ENCODE measurements around the gene XXYLT1. TPM values are rescaled to one million over a fixed set of nuclear protein-coding genes. Genes with fewer than 3 reads are reported as not detected.

The XXYLT1 gene
- total and polyA plus RNA-seq, 10 of the 15 experiments (the other 5 are each of a cell fraction or from before 2014, with no cell fraction given) = 1.2 to 14.2 (median 9.3) TPM

DNA sequence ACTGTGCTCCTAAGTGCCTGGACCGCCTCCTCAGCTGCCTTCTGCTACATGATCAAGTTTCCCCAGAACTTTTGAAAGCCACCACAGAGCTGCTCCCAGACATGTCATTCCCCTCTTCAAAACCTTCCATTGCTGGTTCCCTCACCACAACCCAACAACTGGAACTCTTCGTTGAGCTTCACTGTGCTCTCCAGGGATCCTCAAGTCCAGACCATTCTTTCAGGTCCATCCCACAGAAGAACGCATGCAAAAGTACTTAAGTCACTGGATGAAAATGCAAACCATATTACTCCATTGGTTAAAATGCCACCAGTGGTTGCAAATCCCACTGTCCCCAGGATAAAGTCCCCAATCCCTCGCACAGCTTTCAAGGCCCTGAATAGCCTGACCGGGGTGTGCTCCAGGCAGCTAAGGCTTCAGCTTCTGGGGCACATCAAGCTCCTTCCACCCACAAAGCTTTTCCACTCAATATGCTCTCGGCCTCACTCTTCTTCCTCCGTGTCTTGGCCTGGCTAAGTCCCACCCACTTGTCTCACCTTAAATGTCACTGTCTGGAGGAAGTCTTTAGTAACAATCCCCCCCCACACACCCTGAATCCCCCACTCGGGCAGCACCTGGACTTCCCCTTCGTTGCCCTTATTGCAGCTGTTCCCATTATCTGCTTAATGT, 84.8 kb downstream of the XXYLT1 start:
- ChIA-PET RAD21 (ENCODE audit: unreplicated experiment) (interaction anchor here (0.7 to 2.4 kb wide), 10 partner anchors 11 to 231 kb away, joined by 3 to 9 read pairs (median 3); no protein-coding TSS in a partner anchor), POLR2A (interaction anchor here (0.7 to 1.7 kb wide), 7 partner anchors 11 to 57 kb away, joined by 3 to 9 read pairs (median 3); no protein-coding TSS in a partner anchor), CTCF (interaction anchor here (0.5 to 2.1 kb wide), 9 partner anchors 9 to 516 kb away, joined by 3 to 7 read pairs (median 4); no protein-coding TSS in a partner anchor), SMC1A (ENCODE audit: uncharacterized antibody, unreplicated experiment) (interaction anchor here (0.9 to 4.6 kb wide), 9 partner anchors 10 to 73 kb away, joined by 3 to 24 read pairs (median 6); no protein-coding TSS in a partner anchor)
- peak; percentile 60 for ATAC-seq
- BruUV-seq (replicated peaks) = no TSS peak
- TF ChIP-seq SRF (IDR thresholded peaks at IDR 0.05; ENCODE audit: low read depth in 2 of 2, low read length in 2 of 2) = no peak
- peak; percentile 3; the same call in 1 of the 2 replicates for TF ChIP-seq SPI1 (IDR thresholded peaks at IDR 0.05; ENCODE audit: borderline replicate concordance, insufficient read depth, low read depth, low read length)
- no peak for TF ChIP-seq SUZ12 (IDR thresholded peaks at IDR 0.05; ENCODE audit: unreplicated experiment)
- TF ChIP-seq PAX5 (IDR thresholded peaks at IDR 0.05; ENCODE audit: borderline replicate concordance, low read depth, low read length) = no peak
- 57% methylated on average over 9 of the region's 9 CpGs for WGBS (ENCODE audit: insufficient coverage, insufficient replicate concordance, low lambda C conversion rate, missing lambda C conversion rate)
- peaks cover 6% of the 10 kb centered on the region for H3K4me1 ChIP-seq (ENCODE audit: control insufficient read depth, insufficient read depth, low read length)
- peak overlapping the region; percentile 46 for H2AFZ ChIP-seq (ENCODE audit: control insufficient read depth, low read depth, low read length)
- no peaks in the 10 kb centered on the region for H3K36me3 ChIP-seq (ENCODE audit: control insufficient read depth in 2 of 2, insufficient read depth in 2 of 2, low read length in 1 of 2)
- peaks cover 2% of the 10 kb centered on the region; the same call in 1 of the 3 replicates for H3K9me3 ChIP-seq (replicated peaks; ENCODE audit: control insufficient read depth, insufficient read depth, low read length)
- no peak overlapping the region; the same call in 1 of the 2 replicates for H3K27ac ChIP-seq (ENCODE audit: control insufficient read depth, insufficient read depth)
- intact Hi-C loops (cut with micrococcal nuclease; ENCODE audit: unreplicated experiment) (no loop called here), in situ Hi-C loops (cut with MboI) (no loop called here)
- H3K4me3 ChIP-seq = no peak overlapping the region
- no peak overlapping the region for H3K9ac ChIP-seq (ENCODE audit: control insufficient read depth, insufficient read depth, low read length)
- H3K4me2 ChIP-seq (ENCODE audit: control insufficient read depth, insufficient read depth) = peak overlapping the region; percentile 38
- no peak for DNase-seq (ENCODE audit: low read depth, low spot score)
- peak; percentile 23 for FAIRE-seq
- no peaks in the 10 kb centered on the region for H3K79me2 ChIP-seq (ENCODE audit: control insufficient read depth, insufficient read depth, low read length)
- no peaks in the 10 kb centered on the region for H4K20me1 ChIP-seq (ENCODE audit: control insufficient read depth, insufficient read depth)
- H3K27me3 ChIP-seq (replicated peaks in 1 of 2; ENCODE audit: control insufficient read depth in 2 of 2, insufficient read depth in 2 of 2, low read length in 1 of 2) = no peaks in the 10 kb centered on the region

- H2AFZ ChIP-seq (ENCODE audit: control insufficient read depth, low read depth, low read length) = no peak overlapping the region
- ChIA-PET SMC1A (ENCODE audit: uncharacterized antibody, unreplicated experiment) (interaction anchor here (0.9 to 4.6 kb wide), 9 partner anchors 10 to 78 kb away, joined by 3 to 24 read pairs (median 4); no protein-coding TSS in a partner anchor), RAD21 (ENCODE audit: unreplicated experiment) (interaction anchor here (1.1 to 2.4 kb wide), 7 partner anchors 11 to 67 kb away, joined by 3 to 9 read pairs (median 3); no protein-coding TSS in a partner anchor), POLR2A (interaction anchor here (0.7 to 1.7 kb wide), 5 partner anchors 19 to 57 kb away, joined by 3 to 9 read pairs (median 4); no protein-coding TSS in a partner anchor), CTCF (interaction anchor here (0.7 to 1.9 kb wide), 6 partner anchors 10 to 516 kb away, joined by 3 to 7 read pairs (median 4); no protein-coding TSS in a partner anchor)
- DNase-seq (ENCODE audit: low read depth, low spot score) (no peak), FAIRE-seq (no peak), ATAC-seq (no peak)
- H3K36me3 ChIP-seq (ENCODE audit: control insufficient read depth in 2 of 2, insufficient read depth in 2 of 2, low read length in 1 of 2) = no peaks in the 10 kb centered on the region
- WGBS (ENCODE audit: insufficient coverage, insufficient replicate concordance, low lambda C conversion rate, missing lambda C conversion rate) = 96% methylated on average over 4 of the region's 4 CpGs
- no peaks in the 10 kb centered on the region for H3K79me2 ChIP-seq (ENCODE audit: control insufficient read depth, insufficient read depth, low read length)
- H3K4me3 ChIP-seq = no peak overlapping the region
- in situ Hi-C loops (cut with MboI) = no loop called here
- H3K4me2 ChIP-seq (ENCODE audit: control insufficient read depth, insufficient read depth) = no peak overlapping the region
- no TSS peak for BruUV-seq (replicated peaks)
- H3K27me3 ChIP-seq (replicated peaks in 1 of 2; ENCODE audit: control insufficient read depth in 2 of 2, insufficient read depth in 2 of 2, low read length in 1 of 2) = no peaks in the 10 kb centered on the region
- H3K9ac ChIP-seq (ENCODE audit: control insufficient read depth, insufficient read depth, low read length) = no peak overlapping the region
- peaks cover 6% of the 10 kb centered on the region for H3K4me1 ChIP-seq (ENCODE audit: control insufficient read depth, insufficient read depth, low read length)
- H3K27ac ChIP-seq (ENCODE audit: control insufficient read depth, insufficient read depth) = no peak overlapping the region
- no peaks in the 10 kb centered on the region for H4K20me1 ChIP-seq (ENCODE audit: control insufficient read depth, insufficient read depth)
- no peaks in the 10 kb centered on the region for H3K9me3 ChIP-seq (replicated peaks; ENCODE audit: control insufficient read depth, insufficient read depth, low read length)
- TF ChIP-seq, protein P1, sequence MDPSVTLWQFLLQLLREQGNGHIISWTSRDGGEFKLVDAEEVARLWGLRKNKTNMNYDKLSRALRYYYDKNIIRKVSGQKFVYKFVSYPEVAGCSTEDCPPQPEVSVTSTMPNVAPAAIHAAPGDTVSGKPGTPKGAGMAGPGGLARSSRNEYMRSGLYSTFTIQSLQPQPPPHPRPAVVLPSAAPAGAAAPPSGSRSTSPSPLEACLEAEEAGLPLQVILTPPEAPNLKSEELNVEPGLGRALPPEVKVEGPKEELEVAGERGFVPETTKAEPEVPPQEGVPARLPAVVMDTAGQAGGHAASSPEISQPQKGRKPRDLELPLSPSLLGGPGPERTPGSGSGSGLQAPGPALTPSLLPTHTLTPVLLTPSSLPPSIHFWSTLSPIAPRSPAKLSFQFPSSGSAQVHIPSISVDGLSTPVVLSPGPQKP (IDR thresholded peaks at IDR 0.05; ENCODE audit: low read depth, low read length) = no peak
- TF ChIP-seq, protein P2, sequence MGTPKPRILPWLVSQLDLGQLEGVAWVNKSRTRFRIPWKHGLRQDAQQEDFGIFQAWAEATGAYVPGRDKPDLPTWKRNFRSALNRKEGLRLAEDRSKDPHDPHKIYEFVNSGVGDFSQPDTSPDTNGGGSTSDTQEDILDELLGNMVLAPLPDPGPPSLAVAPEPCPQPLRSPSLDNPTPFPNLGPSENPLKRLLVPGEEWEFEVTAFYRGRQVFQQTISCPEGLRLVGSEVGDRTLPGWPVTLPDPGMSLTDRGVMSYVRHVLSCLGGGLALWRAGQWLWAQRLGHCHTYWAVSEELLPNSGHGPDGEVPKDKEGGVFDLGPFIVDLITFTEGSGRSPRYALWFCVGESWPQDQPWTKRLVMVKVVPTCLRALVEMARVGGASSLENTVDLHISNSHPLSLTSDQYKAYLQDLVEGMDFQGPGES (IDR thresholded peaks at IDR 0.05) = no peak
- TF ChIP-seq MEF2A (IDR thresholded peaks at IDR 0.05; ENCODE audit: insufficient read depth, low read depth, low read length) (no peak), ZNF592 (IDR thresholded peaks at IDR 0.05) (no peak)
- intact Hi-C loops (cut with micrococcal nuclease; ENCODE audit: unreplicated experiment) = no loop called here
Observed at GRCh38 chr3:195185583-195185982, 85.4 kb downstream of the XXYLT1 start.
